MCF 10A (cell line): ENCODE results near the gene NUDCD2. TPM values are rescaled to one million over a fixed set of nuclear protein-coding genes. Genes with fewer than 3 reads are reported as not detected.
"Not testable (repeated sequence)": the region's sequence is repeated elsewhere in the genome, so short reads cannot be mapped to it uniquely, and the experiment has no call there.

Experiments used
- BruUV-seq: library from RNA; stranded (reverse); fragments of 400-500 nt; replicated peaks from 2 replicates; lab custom pipeline; 2021; lab: Mats Ljungman, UMichigan
- CTCF ChIA-PET: fragments of 300-600 bp; sonication (Branson Sonifier 250); formaldehyde crosslinking; extraction: SDS; loops from one replicate; lab custom pipeline; 2021; ENCODE audit warnings: antibody characterized with exemption, inconsistent platforms; lab: Yijun Ruan, JAX
- POLR2A ChIA-PET: fragments of 300-600, 350-650 bp; sonication (Branson Sonifier 250); formaldehyde crosslinking; extraction: SDS; loops from one replicate; lab custom pipeline; 2020; ENCODE audit warnings: antibody characterized with exemption, inconsistent platforms; lab: Yijun Ruan, JAX
- DNase-seq: peaks from one replicate; pipeline ENCODE4 v3.0.0-alpha.2; 2018; ENCODE audit not compliant: unreplicated experiment
- H3K27ac Mint-ChIP-seq: one replicate; pipeline ENCODE4 v1.8.0; 2022; ENCODE audit warnings: mild to moderate bottlenecking, low read depth, mixed read lengths; ENCODE audit not compliant: unreplicated experiment
- H3K27me3 Mint-ChIP-seq: one replicate; pipeline ENCODE4 v1.8.0; 2022; ENCODE audit warnings: mixed read lengths; ENCODE audit not compliant: insufficient read depth, unreplicated experiment
- H3K36me3 Mint-ChIP-seq: one replicate; pipeline ENCODE4 v1.8.0; 2022; ENCODE audit warnings: mild to moderate bottlenecking, moderate library complexity, mixed read lengths; ENCODE audit not compliant: insufficient read depth, unreplicated experiment
- H3K4me1 Mint-ChIP-seq: one replicate; pipeline ENCODE4 v1.8.0; 2022; ENCODE audit warnings: mixed read lengths; ENCODE audit not compliant: insufficient read depth, unreplicated experiment
- H3K4me3 Mint-ChIP-seq: one replicate; pipeline ENCODE4 v1.8.0; 2022; ENCODE audit warnings: mild to moderate bottlenecking, moderate library complexity, mixed read lengths; ENCODE audit not compliant: unreplicated experiment
- H3K9me3 Mint-ChIP-seq: one replicate; pipeline ENCODE4 v1.8.0; 2022; ENCODE audit warnings: mixed read lengths; ENCODE audit not compliant: unreplicated experiment
- CTCF ChIP-seq: fragments of 200-600 bp; IDR thresholded peaks from one replicate; pipeline ENCODE4 v1.8.0; 2022; ENCODE audit warnings: antibody characterized with exemption, mild to moderate bottlenecking; ENCODE audit not compliant: unreplicated experiment
- intact Hi-C: fragments of 100-400 bp; cut with micrococcal nuclease; formaldehyde crosslinking; loops from 2 replicates; pipeline ENCODE4 v1.14.1; 2022
- total RNA-seq: library from RNA; stranded (reverse); gene quantifications from 2 replicates; pipeline ENCODE4 v1.2.3, GENCODE V29; 2022

Gene NUDCD2
- total RNA-seq, 1 experiment from 2014 or later: 68.0 TPM

DNA sequence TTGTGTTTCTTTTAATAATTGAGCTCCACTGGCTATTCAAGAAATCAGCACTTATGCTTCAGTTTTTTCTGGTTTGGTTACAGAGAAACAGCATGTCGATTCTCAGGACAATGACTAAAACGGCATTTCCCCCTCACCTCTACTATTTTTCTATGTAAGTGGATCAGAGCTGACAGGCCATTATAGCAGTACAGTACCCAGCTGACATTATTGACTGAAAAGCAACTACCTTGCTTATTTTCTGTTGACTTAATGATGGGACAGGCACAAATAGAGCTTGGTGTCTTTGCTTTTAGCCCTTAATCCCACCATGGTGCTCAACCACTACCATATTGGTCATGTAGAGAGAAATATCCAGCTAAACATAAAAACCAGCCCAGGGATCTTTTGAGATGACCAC lies 57.9 kb downstream of the NUDCD2 start:
- ChIA-PET CTCF (no interaction called here), POLR2A (interaction anchor here (0.6 to 1.1 kb wide), 2 partner anchors 57 to 295 kb away, joined by 3 read pairs; no protein-coding TSS in a partner anchor)
- no peaks in the 10 kb centered on the region for H3K4me1 Mint-ChIP-seq
- H3K36me3 Mint-ChIP-seq: no peaks in the 10 kb centered on the region
- no peak for TF ChIP-seq CTCF
- intact Hi-C loops: loop anchor here (10.0 kb wide), 1 partner anchor 1857 kb away; the partner anchor contains the start of gene GABRB2
- no peak overlapping the region for H3K27ac Mint-ChIP-seq
- DNase-seq: no peak
- H3K9me3 Mint-ChIP-seq: no peaks in the 10 kb centered on the region
- H3K27me3 Mint-ChIP-seq: peaks cover 40% of the 10 kb centered on the region
- no TSS peak for BruUV-seq
- no peak overlapping the region for H3K4me3 Mint-ChIP-seq

- no peak for TF ChIP-seq CTCF
- intact Hi-C loops: loop anchor here (10.0 kb wide), 1 partner anchor 1856 kb away; the partner anchor contains the start of gene GABRB2
- no peak overlapping the region for H3K27ac Mint-ChIP-seq
- no peaks in the 10 kb centered on the region for H3K36me3 Mint-ChIP-seq
- H3K4me3 Mint-ChIP-seq: no peak overlapping the region
- CTCF ChIA-PET: no interaction called here
- no TSS peak for BruUV-seq
- peaks cover 40% of the 10 kb centered on the region for H3K27me3 Mint-ChIP-seq
- POLR2A ChIA-PET: interaction anchor here (0.6 to 1.1 kb wide), 2 partner anchors 34 to 58 kb away, joined by 3 read pairs; no protein-coding TSS in a partner anchor
- no peaks in the 10 kb centered on the region for H3K4me1 Mint-ChIP-seq
- DNase-seq: peak; percentile 22
- H3K9me3 Mint-ChIP-seq: no peaks in the 10 kb centered on the region
Measured at GRCh38 chr5:163401271-163401670, 58.6 kb downstream of the NUDCD2 start.

DNA sequence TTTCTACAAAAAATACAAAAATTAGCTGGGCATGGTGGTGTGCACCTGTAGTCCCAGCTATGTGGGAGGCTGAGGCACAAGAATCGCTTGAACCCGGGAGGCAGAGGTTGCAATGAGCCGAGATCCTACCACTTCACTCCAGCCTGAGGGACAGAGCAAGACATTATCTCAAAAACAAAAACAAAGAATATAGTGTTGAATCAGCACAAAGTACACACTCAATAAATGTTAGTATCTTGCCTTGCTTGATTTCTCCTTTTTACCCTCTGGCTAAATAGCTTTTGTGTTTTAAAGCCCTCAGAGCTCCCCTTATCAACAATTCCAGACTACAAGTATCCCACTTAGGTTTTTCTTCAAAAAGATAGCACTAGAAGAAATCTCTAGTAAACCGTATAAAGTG lies 60.0 kb downstream of the NUDCD2 start:
- CTCF ChIA-PET: interaction anchor here (0.6 to 3.4 kb wide), 3 partner anchors 8 to 94 kb away, joined by 3 to 20 read pairs (median 5); no protein-coding TSS in a partner anchor
- no peaks in the 10 kb centered on the region for H3K9me3 Mint-ChIP-seq
- DNase-seq: no peak
- BruUV-seq: no TSS peak
- intact Hi-C loops: loop anchor here (10.0 kb wide), 1 partner anchor 1855 kb away; the partner anchor contains the start of gene GABRB2
- no peak overlapping the region for H3K4me3 Mint-ChIP-seq
- no peaks in the 10 kb centered on the region for H3K4me1 Mint-ChIP-seq
- peaks cover 40% of the 10 kb centered on the region for H3K27me3 Mint-ChIP-seq
- H3K27ac Mint-ChIP-seq: no peak overlapping the region
- no peak for TF ChIP-seq CTCF
- POLR2A ChIA-PET: interaction anchor here (1.1 kb wide), 1 partner anchor 9 kb away, joined by 5 read pairs; no protein-coding TSS in a partner anchor
- H3K36me3 Mint-ChIP-seq: no peaks in the 10 kb centered on the region

- DNase-seq: no peak
- H3K9me3 Mint-ChIP-seq: no peaks in the 10 kb centered on the region
- POLR2A ChIA-PET: no interaction called here
- CTCF ChIA-PET: interaction anchor here (3.4 to 4.2 kb wide), 2 partner anchors 11 kb away, joined by 18 to 20 read pairs; no protein-coding TSS in a partner anchor
- H3K36me3 Mint-ChIP-seq: no peaks in the 10 kb centered on the region
- no peak overlapping the region for H3K27ac Mint-ChIP-seq
- TF ChIP-seq CTCF: no peak
- no TSS peak for BruUV-seq
- H3K4me1 Mint-ChIP-seq: no peaks in the 10 kb centered on the region
- no peak overlapping the region for H3K4me3 Mint-ChIP-seq
- intact Hi-C loops: no loop called here
- H3K27me3 Mint-ChIP-seq: peaks cover 22% of the 10 kb centered on the region
Measured at GRCh38 chr5:163397354-163397753, 62.5 kb downstream of the NUDCD2 start.

- H3K27ac Mint-ChIP-seq, H3K36me3 Mint-ChIP-seq, DNase-seq, H3K4me3 Mint-ChIP-seq, H3K9me3 Mint-ChIP-seq, BruUV-seq, H3K4me1 Mint-ChIP-seq, intact Hi-C loops, POLR2A ChIA-PET: not testable (repeated sequence)
- CTCF ChIA-PET: interaction anchor here (4.2 kb wide), 1 partner anchor 12 kb away, joined by 18 read pairs; no protein-coding TSS in a partner anchor
- H3K27me3 Mint-ChIP-seq: peaks cover 22% of the 10 kb centered on the region
Measured at GRCh38 chr5:163396818-163397340, 63.0 kb downstream of the NUDCD2 start.
